ENCODE data around the gene INO80D.

GRCh38 chr2:205964111-205964761, 121.7 kb downstream of the INO80D start:
- TF ChIP-seq CTCF (IDR thresholded peaks at IDR 0.05) (no peak), POLR2A (IDR thresholded peaks at IDR 0.05) (no peak)

Measured in heart left ventricle (tissue), 13 donors.